HG03060 (cell line): ENCODE results near the gene AMOTL1.
"Not testable (repeated sequence)": the region's sequence is repeated elsewhere in the genome, so short reads cannot be mapped to it uniquely, and the experiment has no call there.

Experiments
- ATAC-seq: cut with Tn5 transposase; IDR thresholded peaks from one replicate; pipeline ENCODE4 v1.9.1; 2021; ENCODE audit warnings: low read depth, moderate number of reproducible peaks; ENCODE audit not compliant: unreplicated experiment

The AMOTL1 gene

DNA sequence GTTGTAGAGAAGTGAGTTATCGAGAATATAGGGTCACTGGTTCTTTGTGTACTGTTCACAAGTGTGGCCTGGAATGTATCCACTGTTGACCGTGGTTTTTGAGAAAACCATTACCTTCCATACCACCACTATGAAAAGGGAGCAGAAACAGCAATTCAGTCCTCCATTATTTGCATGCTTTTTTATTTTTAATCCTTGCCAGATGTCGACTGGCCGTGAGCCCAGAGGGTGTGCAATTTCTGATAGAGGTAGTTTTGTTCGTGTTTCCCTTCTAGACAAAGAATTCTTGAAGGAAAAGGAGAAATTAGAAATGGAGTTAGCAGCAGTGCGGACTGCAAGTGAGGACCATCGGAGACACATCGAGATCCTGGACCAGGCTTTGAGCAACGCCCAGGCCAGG, 81.7 kb downstream of the AMOTL1 start:
- ATAC-seq, result no peak

DNA sequence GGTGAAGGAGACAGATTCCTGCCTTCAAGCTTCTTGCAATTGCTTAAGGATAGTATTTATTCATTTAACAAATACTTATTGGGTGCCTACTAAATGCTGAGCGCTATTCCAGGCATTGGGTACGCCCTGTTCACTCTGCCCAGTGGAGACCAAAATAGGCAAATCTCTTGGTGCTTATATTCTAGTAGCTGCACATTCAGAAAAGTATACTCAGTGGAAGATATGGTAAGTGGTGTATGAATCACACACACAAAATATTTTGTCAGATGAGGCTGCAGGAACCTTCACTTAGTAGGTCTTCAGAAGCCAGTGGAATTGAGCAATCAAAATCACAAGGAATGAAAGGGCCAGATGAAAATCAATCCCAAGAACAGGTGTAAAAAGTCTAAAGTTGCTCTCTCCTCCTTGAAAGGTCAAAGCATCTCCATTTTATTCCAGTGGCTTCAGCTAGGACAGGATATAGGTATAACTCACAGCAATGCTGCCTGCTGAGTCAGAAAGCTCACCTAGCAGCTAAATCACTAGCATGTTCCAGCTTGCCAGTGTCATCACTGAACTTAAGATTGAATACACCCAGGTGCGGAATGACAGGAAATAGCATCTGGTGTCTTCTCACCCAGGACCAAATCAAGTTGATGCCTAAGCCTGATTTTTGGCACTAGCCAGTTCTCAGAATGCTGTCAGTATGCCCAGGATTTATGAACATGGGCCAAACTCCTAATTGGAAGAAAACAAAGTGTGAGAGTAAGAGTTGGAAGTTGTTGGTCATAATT, 83.9 kb downstream of the AMOTL1 start:
- no peak for ATAC-seq

DNA sequence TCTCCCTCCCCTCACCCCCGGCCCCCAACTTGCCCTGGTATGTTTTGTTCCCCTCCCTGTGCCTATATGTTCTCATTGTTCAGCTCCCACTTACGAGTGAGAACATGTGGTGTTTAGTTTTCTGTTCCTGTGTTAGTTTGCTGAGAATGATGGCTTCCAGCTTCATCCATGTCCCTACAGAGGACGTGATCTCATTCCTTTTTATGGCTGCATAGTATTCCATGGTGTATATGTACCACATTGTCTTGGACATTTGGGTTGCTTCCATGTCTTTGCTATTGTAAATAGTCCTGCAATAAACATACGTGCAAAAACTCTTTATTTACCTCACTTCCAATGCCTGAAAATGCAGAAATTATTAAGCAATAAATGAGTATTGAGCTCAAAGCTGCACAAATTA, 85.1 kb downstream of the AMOTL1 start:
- ATAC-seq, result not testable (repeated sequence)

DNA sequence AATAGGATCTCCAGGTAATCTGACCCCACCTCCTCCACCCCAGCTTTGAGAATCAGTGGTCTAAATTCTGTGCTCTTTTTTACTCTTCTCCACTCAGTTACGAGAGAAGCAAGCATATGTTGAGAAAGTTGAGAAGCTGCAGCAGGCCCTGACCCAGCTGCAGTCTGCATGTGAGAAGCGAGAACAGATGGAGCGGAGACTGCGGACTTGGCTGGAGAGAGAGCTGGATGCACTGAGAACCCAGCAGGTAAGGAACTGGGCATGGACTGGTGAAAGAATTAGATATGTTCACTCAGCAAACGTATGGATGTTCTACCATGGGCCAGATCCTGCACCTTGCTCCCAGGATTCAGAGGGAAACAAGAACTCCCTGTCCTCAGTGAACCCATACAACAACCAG, 85.7 kb downstream of the AMOTL1 start:
- no peak for ATAC-seq

DNA sequence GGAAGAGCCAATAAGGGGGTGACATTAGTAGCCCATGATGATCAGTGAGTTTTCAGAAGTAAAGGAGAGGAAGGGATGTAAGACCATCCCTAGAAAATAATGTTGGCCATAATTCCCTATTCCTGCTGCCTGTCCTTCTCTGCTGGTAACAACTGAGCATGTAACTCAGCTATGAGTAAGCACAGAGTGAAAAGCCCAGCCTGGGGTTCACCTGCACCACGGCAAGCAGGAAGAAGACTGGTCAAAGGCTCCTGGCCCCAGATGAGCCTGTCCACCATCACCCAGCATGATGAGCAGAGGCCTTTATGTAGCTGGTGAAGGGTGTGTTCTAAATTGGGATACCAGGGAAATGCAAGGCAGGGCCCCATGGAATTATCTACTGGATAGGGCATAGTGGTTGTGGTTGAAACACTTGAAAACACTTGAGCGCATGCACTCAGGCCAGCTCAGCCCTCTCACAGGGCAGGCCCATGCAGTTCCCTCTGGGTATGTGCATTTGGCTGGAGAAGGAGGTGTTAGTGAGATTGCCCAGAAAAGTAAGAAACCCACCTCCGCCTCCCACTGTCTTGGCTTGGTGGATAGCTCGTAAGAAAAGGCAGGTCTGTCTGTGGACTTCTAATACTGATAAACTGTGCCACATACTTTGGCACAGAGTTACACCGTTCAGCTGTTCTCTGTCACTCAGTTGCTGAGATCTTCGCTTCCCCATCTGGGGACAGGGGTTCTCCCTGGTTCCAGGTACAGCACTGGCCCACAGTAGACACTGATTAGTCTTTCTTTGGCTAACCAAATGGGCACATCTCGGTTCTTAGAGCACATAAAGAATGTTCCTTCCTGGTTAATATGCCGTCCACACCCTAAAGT, 86.8 kb downstream of the AMOTL1 start:
- ATAC-seq, result no peak

DNA sequence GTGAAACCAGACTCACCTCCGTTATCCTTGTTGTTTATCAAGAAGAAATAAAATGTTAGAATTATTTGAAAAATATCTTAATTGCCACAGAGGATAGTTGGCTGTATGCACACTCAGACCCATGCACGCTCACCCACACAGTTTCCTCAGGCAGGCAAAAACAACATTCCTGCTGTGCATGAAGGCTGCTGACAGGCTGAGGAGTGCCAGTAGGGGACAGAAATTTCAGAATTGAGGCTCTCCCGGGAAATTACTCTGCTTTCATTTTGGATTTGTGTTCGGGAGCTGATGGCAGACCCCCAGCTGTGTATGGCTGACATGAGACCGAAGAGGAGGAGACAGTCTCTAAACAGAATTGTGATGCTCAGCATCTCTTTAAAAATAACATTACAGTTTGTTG, 87.5 kb downstream of the AMOTL1 start:
- no peak for ATAC-seq

DNA sequence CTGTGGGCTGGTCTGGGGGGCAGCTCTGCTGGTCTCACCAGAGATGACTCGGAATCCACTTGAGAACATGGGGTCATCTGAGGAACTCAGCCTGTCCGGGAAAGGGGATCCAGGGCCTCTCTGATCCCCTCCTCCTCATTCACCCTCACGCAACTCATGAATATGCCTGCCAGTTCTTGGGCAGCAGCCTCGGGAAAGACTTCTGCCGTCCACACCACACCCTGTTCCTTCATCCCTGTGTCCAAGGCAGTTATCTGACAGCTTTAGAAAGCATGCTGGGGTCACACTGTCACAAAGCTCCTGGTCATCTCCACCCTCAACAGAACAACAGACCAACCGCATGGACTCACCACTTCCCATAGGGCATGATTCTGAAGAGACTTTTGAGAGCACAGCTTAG, 88.3 kb downstream of the AMOTL1 start:
- ATAC-seq, result no peak

DNA sequence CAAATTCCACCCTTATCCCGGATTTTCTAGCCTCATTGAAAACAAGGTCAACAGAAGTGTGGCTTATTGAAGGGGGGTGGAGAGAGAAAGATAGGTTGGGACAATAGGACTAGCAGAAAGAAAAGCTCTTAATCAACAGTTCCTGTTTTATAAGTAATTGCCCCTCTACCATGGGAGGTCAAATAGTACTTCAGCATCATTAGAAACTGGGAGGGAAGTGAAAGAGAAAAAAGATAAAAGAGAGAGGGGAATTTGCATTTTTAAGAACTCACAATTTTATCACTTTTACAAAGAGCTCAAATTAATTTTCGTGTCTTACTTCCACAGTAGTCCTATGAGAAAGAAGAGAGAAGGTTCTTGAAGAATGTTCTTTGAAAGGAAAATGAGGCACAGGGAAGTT, 89.2 kb downstream of the AMOTL1 start:
- no peak for ATAC-seq

DNA sequence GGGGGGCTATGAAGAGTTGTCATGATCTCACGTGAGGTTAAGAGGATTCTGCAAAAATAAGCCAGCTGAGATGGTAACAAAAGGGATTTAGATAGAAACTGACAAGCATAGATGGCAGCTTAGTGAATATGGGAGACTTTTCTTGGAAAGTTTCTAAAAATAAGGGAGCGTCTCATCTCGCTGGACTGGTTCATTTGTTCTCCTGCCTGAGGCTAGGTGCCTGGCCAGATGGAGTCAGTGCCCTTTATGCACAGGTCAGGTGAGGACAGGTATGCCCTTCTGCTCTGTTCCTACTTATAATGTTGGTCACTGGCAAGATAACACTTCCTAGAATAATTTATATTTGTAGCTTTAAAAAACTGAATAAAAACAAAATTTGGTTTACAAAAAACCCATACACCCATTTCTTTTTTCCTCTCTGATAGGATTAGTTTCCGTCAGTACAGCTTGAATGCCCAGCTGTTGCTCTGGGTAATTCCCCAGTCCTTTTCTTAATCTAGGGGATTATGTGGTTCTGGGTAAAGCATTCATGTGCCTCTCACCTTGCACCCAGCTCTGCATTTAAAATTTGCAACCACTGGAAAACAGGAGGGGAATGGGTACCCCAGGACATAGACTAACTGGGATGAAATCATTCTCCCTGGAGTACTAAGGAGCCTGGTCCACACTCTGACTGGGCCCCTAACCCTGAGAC, 90.0 kb downstream of the AMOTL1 start:
- ATAC-seq, result no peak

DNA sequence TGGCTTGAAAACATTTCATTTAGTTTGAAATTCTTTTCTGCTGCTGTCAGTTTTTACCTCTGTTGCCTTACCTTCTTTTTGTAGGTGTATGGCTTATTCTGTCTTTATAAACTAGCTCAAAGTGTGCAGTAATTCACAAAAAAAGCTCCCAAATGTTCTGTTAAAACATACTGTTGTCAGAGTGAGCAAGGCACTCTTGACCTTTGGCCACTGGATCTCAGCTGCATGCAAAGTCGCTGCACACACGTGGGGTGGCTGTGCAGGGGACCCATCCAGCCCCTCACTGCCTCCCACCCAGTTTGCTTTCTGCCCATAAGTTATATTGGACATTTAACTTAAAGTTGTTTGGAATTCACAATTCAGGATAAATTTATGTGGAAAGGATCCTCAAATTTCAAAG, 92.2 kb downstream of the AMOTL1 start:
- ATAC-seq, result no peak

DNA sequence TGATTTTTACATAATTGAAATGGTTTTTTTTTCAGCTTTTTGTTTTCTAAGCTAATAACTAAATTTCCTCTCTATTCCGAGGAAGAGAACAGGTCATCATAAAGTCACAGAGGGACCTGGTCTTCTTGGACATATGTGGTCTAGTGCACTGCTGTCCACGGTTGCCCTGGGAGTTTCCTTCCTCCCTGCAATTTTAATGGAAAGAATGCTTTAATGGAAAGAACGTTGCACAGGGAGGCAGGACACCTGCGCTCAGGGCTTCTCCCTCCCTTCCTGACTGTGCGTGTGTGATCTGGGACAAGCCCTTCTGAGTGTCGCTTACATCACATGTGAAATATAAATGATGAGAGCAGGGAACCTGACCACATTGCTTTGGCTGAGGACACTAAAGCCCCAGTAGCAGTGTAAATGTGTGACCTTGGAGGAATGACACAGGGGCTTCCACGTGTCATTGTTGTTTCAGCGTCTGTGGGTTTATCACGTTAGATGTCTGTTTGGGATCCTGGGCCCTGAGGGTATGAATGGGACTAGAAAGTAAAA, 93.2 kb downstream of the AMOTL1 start:
- ATAC-seq, result no peak

DNA sequence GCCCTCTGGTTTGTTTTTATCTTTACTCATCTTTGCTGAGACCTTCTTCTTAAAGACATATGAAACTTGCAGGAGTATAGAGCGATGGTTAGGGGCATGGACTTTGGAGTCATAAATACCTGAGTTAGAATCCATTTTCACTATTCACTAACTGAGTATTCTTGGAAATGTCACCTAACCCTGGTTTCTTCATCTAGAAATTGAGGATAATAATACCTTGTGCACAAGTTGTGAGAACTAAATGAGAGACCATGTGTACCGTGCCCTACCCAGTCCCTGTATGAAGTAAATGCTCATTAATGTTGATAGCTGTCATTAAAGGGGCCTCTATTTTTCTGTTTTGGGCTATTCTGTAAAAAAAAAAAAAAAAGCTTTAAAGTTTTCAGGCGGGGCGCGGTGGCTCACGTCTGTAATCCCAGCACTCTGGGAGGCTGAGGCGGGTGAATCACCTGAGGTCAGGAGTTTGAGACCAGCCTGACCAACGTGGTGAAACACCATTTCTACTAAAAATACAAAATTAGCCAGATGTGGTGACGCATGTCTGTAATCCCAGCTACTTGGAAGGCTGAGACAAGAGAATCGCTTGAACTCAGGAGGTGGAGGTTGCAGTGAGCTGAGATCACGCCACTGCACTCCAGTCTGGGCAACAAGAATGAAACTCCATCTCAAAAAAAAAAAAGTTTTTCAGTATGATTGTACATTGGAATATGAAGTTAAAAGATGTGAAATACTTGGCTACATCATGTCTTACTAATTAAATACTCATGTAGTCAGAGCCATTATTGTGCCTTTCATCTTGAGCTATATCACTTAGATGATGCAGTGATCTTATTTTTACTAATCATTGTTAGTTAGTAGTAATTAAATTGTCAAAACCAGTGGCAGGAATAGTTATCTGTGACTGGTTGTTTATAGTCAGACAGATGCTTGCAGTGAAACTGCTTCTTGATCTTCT, 95.0 kb downstream of the AMOTL1 start:
- no peak for ATAC-seq

DNA sequence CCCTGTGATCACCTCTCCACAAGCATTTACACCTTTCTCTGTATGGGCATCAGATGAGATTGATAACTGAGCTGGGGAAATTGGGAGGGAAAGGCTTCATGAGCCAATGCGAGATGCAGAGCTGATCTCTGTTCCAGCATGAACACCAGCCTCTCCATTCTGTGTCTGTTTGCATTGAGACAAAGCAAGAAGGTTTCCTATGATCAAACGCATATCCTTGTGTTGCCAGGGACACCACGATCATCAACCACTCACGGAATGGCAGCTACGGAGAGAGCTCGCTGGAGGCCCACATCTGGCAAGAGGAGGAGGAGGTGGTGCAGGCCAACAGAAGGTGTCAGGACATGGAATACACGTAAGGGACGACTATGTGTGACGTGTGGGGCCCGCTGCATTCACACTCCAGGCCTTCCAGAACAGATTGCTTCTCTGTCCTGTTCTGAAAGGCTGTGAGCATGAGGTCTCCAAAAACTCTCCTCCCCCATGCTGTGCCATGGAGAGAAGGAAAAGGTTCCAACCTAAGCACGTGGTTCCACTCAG, 96.4 kb downstream of the AMOTL1 start:
- no peak for ATAC-seq

DNA sequence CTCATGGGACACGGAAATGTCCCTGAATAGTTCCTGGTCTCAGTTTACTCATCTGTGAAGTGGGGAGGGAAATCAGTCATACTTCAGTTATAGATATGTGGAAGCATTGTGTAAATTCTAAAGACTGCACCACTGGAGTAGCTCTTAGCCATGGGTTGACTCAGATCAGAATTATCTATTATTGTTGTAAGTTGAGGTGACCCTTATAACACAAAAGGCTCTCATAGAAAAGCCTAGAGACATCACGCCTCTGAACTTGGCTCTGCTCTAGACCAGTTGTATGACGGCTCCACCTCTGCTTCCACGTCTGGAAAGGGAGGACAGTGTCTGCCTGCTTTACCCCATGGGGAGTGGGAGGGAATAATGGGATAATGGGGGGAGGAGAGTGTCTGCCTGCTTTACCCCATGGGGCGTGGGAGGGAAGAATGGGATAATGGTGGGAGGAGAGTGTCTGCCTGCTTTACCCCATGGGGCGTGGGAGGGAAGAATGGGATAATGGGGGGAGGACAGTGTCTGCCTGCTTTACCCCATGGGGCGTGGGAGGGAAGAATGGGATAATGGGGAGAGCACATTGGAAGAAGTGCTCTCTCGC, 98.2 kb downstream of the AMOTL1 start:
- no peak for ATAC-seq

DNA sequence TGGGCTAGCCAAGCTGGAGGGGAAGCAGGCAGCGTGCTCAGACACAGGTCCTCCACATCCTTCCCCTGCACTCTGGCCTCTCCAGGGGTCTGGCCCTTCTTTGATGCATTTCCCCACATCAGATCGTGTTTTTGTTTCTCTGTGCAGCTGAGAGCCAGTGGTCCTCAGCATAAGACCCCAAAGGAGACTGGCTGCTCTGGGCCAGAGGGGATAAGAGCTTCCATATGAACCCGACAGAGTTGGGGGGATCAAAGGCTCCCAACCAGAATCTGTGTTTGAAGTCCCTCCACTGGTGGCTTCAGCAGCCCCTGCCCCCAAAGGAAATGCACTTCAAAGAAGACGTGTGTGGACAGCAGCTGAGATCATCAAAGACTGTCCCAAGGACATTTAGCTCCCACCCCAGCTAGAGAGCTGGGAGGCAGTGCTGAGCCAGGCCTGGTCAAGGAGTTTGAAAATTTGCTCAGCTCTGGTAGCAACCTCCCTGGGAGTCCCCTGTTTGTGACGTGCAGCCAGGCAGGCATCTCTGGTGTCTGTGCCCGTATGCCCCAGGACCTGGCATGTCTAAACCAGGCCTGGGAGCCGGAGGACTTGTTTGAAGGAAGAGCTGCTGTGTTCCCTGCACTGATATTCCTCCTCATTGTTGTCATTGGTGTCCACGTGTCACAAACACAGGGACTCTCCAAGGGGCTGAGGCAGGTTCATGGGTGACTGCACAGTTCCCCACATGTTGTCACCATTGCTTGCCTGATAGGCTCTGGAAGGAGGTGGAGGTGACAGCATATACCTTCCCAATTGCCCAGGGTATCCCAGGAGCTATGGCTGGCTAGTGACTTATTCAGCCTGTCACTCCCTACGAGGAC, 99.0 kb downstream of the AMOTL1 start:
- ATAC-seq, result no peak

DNA sequence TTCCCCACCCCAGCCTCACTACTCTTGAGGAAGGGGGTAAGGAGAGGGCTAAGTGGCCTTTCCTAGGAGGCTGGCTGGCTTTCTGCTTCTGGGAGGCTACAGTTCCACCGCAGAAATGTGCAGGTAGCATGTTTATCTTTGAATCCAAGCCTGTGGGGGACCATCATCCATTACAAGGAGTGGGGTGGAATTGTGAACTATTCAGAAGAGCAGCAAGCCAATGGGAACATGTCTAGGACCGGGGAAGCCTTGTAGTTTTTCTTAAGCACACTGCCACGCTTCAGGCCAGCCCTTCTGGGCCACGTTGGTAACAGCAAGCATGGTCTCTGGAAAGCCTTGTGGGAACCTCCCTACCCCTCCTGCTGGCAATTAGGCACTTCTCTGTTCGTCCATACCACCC, 100.3 kb downstream of the AMOTL1 start:
- ATAC-seq, result no peak

DNA sequence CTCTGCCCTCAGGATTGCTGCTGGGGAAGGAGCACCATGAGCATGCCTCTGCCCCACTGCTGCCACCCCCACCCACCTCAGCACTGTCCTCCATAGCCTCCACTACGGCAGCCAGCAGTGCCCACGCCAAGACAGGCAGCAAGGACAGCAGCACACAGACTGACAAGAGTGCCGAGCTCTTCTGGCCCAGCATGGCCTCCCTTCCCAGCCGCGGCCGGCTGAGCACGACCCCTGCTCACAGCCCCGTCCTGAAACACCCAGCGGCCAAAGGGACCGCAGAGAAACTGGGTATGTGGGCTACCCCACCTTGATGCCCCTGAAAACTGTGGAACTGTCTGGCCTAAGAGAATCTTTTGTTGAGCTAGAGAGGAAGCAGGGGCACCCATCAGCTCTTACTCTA, 101.0 kb downstream of the AMOTL1 start:
- no peak for ATAC-seq

DNA sequence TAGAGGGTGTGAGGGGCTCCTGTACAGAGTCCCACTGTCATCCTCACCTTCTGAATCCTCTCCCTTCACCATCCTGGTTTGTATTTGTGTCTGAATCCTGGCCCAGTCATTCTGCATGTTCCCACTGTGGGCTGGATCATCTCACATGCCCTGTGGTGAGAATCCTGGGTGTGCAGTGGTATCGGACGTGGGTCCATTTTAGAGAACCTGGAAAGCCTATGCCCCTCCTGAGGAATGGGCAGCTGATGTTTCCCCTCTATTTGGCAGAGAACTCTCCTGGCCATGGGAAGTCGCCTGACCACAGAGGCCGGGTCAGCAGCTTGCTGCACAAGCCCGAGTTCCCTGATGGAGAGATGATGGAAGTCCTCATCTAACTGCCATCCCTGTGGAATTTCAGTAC, 102.3 kb downstream of the AMOTL1 start:
- no peak for ATAC-seq
